A549 (cell line): ENCODE data around the gene FN3KRP.

ENCODE experiments used
- ESRRA ChIP-seq: fragments of 150-350 bp; IDR thresholded peaks from 2 replicates; pipeline ENCODE4 v1.6.1; 2014; ENCODE audit warnings: mild to moderate bottlenecking, low read length, borderline replicate concordance
- JUN ChIP-seq, 2 experiments: fragments of >200 bp; sonication (Bioruptor Twin); formaldehyde crosslinking; IDR thresholded peaks; 2 replicates in 1 of 2; 3 replicates in 1 of 2; pipeline ENCODE4 v1.6.1; 2016 to 2017
- PHF8 ChIP-seq: fragments of 200-600 bp; sonication (generic); IDR thresholded peaks from 2 replicates; pipeline ENCODE4 v1.6.1; 2016; ENCODE audit warnings: low read depth, mild to moderate bottlenecking, antibody characterized with exemption, moderate library complexity, borderline replicate concordance
- POLR2A ChIP-seq: IDR thresholded peaks from 2 replicates; pipeline ENCODE4 v1.6.1; 2012; ENCODE audit warnings: mild to moderate bottlenecking, low read length
- RFX5 ChIP-seq: fragments of 450-650 bp; IDR thresholded peaks from 2 replicates; pipeline ENCODE4 v1.7.1; 2014; ENCODE audit warnings: antibody characterized with exemption, mild to moderate bottlenecking, moderate library complexity
- RNF2 ChIP-seq: fragments of 200-600 bp; sonication (generic); IDR thresholded peaks from 2 replicates; pipeline ENCODE4 v1.6.1; 2016; ENCODE audit warnings: low read depth, mild to moderate bottlenecking, antibody characterized with exemption, moderate library complexity, borderline replicate concordance
- TF ChIP-seq, protein P1 (sequence below): IDR thresholded peaks from 2 replicates; pipeline ENCODE4 v1.6.1; 2012
- TF ChIP-seq, protein P2 (sequence below): fragments of >200 bp; sonication (Bioruptor Twin); formaldehyde crosslinking; IDR thresholded peaks from 3 replicates; pipeline ENCODE4 v1.5.1; 2016
- TF ChIP-seq, protein P3 (sequence below): fragments of 200-600 bp; sonication (generic); IDR thresholded peaks from 2 replicates; pipeline ENCODE4 v1.6.1; 2016; ENCODE audit warnings: antibody characterized with exemption, mild to moderate bottlenecking, moderate library complexity

DNA sequence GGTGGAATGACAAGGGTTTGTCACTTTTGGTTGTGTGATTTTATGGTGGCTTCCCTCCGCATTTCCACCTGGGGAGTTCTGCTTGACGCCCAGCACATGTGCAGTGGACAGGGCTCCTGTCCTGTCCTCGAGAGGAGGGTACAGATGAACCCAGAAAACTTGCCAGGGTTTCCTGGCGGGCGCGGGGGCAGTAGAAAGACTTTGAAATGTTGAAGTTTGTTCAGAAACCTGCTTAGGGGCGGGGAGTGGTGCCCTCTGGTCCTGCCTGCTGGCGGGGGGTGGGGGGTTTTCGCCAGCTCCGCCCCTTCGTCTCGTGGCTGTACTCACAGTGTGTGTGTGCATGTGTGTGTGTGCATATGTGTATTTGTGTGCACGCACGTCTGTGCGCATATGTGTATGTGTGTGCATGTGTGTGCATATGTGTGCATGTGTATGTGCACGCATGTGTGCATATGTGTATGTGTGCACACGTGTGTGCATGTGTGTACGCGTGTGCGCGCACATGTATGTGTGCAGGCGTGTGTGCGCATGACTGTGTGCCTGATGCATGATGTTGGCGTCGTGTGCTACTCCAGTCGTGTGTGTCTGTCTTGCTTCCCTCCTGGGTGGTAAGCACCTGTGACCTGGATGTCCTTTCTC is 6.8 kb downstream of the FN3KRP start:
- TF ChIP-seq POLR2A (no peak), RFX5 (no peak), PHF8 (no peak), RNF2 (no peak), ESRRA (no peak), JUN (IDR thresholded peaks at IDR 0.05) (no peak)
- TF ChIP-seq, protein P1, sequence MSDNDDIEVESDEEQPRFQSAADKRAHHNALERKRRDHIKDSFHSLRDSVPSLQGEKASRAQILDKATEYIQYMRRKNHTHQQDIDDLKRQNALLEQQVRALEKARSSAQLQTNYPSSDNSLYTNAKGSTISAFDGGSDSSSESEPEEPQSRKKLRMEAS: no peak
- TF ChIP-seq, protein P2, sequence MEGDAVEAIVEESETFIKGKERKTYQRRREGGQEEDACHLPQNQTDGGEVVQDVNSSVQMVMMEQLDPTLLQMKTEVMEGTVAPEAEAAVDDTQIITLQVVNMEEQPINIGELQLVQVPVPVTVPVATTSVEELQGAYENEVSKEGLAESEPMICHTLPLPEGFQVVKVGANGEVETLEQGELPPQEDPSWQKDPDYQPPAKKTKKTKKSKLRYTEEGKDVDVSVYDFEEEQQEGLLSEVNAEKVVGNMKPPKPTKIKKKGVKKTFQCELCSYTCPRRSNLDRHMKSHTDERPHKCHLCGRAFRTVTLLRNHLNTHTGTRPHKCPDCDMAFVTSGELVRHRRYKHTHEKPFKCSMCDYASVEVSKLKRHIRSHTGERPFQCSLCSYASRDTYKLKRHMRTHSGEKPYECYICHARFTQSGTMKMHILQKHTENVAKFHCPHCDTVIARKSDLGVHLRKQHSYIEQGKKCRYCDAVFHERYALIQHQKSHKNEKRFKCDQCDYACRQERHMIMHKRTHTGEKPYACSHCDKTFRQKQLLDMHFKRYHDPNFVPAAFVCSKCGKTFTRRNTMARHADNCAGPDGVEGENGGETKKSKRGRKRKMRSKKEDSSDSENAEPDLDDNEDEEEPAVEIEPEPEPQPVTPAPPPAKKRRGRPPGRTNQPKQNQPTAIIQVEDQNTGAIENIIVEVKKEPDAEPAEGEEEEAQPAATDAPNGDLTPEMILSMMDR: no peak
- TF ChIP-seq, protein P3, sequence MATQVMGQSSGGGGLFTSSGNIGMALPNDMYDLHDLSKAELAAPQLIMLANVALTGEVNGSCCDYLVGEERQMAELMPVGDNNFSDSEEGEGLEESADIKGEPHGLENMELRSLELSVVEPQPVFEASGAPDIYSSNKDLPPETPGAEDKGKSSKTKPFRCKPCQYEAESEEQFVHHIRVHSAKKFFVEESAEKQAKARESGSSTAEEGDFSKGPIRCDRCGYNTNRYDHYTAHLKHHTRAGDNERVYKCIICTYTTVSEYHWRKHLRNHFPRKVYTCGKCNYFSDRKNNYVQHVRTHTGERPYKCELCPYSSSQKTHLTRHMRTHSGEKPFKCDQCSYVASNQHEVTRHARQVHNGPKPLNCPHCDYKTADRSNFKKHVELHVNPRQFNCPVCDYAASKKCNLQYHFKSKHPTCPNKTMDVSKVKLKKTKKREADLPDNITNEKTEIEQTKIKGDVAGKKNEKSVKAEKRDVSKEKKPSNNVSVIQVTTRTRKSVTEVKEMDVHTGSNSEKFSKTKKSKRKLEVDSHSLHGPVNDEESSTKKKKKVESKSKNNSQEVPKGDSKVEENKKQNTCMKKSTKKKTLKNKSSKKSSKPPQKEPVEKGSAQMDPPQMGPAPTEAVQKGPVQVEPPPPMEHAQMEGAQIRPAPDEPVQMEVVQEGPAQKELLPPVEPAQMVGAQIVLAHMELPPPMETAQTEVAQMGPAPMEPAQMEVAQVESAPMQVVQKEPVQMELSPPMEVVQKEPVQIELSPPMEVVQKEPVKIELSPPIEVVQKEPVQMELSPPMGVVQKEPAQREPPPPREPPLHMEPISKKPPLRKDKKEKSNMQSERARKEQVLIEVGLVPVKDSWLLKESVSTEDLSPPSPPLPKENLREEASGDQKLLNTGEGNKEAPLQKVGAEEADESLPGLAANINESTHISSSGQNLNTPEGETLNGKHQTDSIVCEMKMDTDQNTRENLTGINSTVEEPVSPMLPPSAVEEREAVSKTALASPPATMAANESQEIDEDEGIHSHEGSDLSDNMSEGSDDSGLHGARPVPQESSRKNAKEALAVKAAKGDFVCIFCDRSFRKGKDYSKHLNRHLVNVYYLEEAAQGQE: no peak
